Mesothelial cell of epicardium (in vitro differentiated cells): ENCODE data around the gene XPO5. TPM values are rescaled to one million over a fixed set of nuclear protein-coding genes. Genes with fewer than 3 reads are reported as not detected.
A peak's percentile ranks its signal among the peaks of the same experiment; 100 is the strongest.

ENCODE experiments used
- DNase-seq, 2 experiments: peaks; one replicate each; pipeline ENCODE4 v3.0.0; 2021; ENCODE audit warnings: low spot score in 2 of 2; ENCODE audit not compliant: unreplicated experiment in 2 of 2
- H3K27ac Mint-ChIP-seq: 2 replicates; pipeline ENCODE4 v1.8.0; 2021; ENCODE audit warnings: mixed read lengths
- H3K27me3 Mint-ChIP-seq: 2 replicates; pipeline ENCODE4 v1.8.0; 2021; ENCODE audit warnings: low read depth, mixed read lengths
- H3K36me3 Mint-ChIP-seq: 2 replicates; pipeline ENCODE4 v1.8.0; 2021; ENCODE audit warnings: mixed read lengths
- H3K4me1 Mint-ChIP-seq: 2 replicates; pipeline ENCODE4 v1.8.0; 2021; ENCODE audit warnings: mixed read lengths
- H3K4me3 Mint-ChIP-seq: 2 replicates; pipeline ENCODE4 v1.8.0; 2021; ENCODE audit warnings: mild to moderate bottlenecking, moderate library complexity, mixed read lengths
- H3K9me3 Mint-ChIP-seq: 2 replicates; pipeline ENCODE4 v1.8.0; 2021; ENCODE audit warnings: mixed read lengths
- CTCF ChIP-seq: fragments of 200-600 bp; sonication (generic); IDR thresholded peaks from one replicate; pipeline ENCODE4 v1.5.0; 2021; ENCODE audit warnings: antibody characterized with exemption; ENCODE audit not compliant: unreplicated experiment
- total RNA-seq: library from RNA; stranded (reverse); gene quantifications from 3 replicates; pipeline ENCODE4 v1.2.1, GENCODE V29; 2021

XPO5 gene
- total RNA-seq, 1 donor from 2014 or later: 58.1 TPM

DNA sequence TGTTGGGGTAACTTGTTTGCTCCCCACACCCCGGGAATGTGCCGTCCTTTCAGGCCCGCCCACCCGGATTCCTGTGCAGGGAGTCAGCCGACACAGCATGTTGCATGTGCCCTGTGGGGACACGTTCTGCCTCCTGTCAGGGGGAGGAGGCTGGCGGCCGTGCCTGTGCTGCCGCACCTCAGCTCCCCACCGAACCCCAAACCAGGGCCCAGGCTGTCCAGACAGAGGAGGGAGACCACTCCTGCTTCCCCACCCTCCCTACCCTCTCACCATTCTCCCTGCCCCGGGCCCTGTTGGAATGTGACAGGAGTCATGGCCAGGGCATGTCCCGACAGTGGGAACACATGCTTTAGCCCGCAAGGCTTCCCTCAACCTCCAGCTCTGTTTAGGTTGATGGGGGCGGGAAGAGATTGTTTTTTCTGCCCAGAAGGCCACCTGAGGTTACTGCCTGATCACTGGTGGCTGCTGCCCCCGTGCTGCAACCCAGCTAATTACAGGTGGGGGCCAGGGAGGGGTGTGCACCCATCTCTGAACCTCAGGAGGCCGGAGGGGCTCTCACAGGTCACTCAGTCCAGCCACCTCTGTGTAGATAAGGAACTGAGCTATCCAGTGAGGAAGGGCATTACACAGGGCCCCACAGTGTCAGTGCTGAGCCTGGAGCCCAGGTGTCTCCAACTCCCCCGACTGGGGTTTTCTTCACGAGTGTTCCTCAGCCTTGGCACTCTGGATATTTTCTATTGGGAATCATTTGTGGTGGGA, 79.3 kb downstream of the XPO5 start:
- Mint-ChIP-seq H3K4me1 (peaks cover 31% of the 10 kb centered on the region), H3K27ac (peak overlapping the region; percentile 88), H3K27me3 (no peaks in the 10 kb centered on the region), H3K36me3 (peaks cover 9% of the 10 kb centered on the region), H3K9me3 (no peaks in the 10 kb centered on the region), H3K4me3 (no peak overlapping the region)
- DNase-seq: no peak
- TF ChIP-seq CTCF: no peak

DNA sequence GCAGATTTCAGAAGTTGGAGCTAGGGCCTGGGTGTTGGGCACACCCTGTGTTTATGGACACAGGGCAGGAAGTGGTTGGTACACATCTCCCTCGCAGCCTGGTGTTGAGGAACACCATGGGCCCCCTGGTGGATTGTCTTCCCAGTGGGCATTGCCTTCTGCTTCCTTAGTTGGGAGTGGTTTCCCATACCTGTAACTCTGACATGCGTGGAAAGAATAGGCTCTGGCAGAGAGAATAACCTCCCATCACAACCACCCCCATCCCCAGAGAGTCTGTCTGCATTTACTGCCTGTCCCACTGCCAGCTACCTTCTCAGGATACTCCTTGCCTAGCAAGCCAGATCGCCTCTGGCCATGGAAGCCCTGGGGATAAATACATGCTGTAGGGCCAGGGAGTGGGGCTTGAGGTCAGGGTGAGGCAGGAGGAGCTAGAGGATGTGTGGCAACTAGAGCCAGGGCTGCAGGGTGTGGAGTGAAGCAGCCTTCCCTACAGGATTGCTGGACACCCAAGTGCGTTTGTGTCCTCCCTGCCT, 80.4 kb downstream of the XPO5 start:
- Mint-ChIP-seq H3K36me3 (peaks cover 4% of the 10 kb centered on the region), H3K4me1 (peaks cover 31% of the 10 kb centered on the region), H3K27ac (peak overlapping the region; percentile 88), H3K27me3 (no peaks in the 10 kb centered on the region), H3K9me3 (no peaks in the 10 kb centered on the region), H3K4me3 (no peak overlapping the region)
- TF ChIP-seq CTCF: no peak
- no peak for DNase-seq

DNA sequence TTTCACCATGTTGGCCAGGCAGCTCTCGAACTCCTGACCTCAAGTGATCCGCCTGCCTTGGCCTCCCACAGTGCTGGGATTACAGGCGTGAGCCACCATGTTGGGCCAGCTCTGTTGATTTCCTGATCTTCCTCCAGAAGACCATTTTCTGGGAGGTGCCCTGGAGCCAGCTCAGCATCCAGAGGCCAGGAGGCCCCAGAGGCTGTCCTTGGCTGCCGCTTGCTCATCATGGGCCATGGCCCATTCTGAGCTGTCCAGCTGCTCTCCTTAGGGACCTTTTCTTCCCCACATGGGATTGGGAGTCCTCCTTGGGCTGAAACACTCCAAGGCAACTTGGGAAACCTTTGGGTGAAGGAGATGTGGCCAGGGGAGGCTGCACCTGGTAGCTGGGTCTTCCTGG, 81.1 kb downstream of the XPO5 start:
- H3K9me3 Mint-ChIP-seq: no peaks in the 10 kb centered on the region
- no peaks in the 10 kb centered on the region for H3K27me3 Mint-ChIP-seq
- peaks cover 31% of the 10 kb centered on the region for H3K4me1 Mint-ChIP-seq
- TF ChIP-seq CTCF: no peak
- no peak for DNase-seq
- no peak overlapping the region for H3K4me3 Mint-ChIP-seq
- H3K27ac Mint-ChIP-seq: no peak overlapping the region
- H3K36me3 Mint-ChIP-seq: peaks cover 4% of the 10 kb centered on the region

DNA sequence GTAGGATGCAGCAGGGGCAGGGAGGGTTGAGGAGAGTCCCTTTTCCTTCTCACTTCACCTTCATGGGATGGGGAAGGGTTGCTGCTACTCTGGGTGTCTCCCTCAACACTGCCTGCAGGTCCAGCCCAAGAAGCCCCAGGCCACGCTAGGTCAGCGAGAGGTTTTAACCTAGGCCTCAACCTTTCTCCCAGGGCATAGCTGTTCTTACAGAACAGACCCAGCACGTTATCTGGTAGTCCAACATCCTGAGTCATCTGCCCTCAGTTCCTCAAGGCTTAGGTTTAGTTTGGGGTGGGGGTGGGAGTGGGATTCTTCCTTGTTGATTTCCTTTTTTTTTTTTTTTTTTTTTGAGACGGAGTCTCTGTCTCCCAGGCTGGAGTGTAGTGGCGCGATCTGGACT, 81.5 kb downstream of the XPO5 start:
- Mint-ChIP-seq H3K36me3 (no peaks in the 10 kb centered on the region), H3K27ac (peak overlapping the region; percentile 75), H3K4me1 (peaks cover 31% of the 10 kb centered on the region), H3K27me3 (no peaks in the 10 kb centered on the region), H3K4me3 (no peak overlapping the region), H3K9me3 (no peaks in the 10 kb centered on the region)
- no peak for TF ChIP-seq CTCF
- no peak for DNase-seq

DNA sequence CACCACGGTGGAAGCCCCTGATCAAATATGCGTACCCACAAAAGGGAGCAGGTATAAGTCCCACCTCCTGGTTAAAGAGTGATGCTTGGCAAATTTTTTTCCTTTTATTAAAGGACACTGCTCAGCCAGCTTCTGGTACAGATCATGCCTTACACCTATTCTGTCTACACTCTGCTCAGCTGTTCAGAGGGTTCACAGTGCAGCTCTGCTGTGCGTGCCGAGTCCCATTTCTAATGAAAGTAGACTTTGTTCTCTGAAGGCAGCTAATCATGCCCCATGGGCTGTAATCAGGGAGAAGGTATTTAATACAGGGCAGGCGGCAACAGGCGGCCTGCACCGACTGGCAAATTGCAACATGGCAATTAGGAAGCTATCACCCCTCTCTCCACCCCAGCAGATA, 82.0 kb downstream of the XPO5 start:
- no peaks in the 10 kb centered on the region for H3K36me3 Mint-ChIP-seq
- H3K9me3 Mint-ChIP-seq: no peaks in the 10 kb centered on the region
- TF ChIP-seq CTCF: no peak
- H3K4me3 Mint-ChIP-seq: no peak overlapping the region
- H3K27me3 Mint-ChIP-seq: no peaks in the 10 kb centered on the region
- no peak for DNase-seq
- peaks cover 31% of the 10 kb centered on the region for H3K4me1 Mint-ChIP-seq
- H3K27ac Mint-ChIP-seq: peak overlapping the region; percentile 75
